Muscle layer of colon (tissue), 2 donors: Measurements from ENCODE around the gene CYTH3.
"Not testable (repeated sequence)": the region's sequence is repeated elsewhere in the genome, so short reads cannot be mapped to it uniquely, and the experiment has no call there.

Source experiments
- H3K27ac ChIP-seq: one replicate; pipeline ENCODE4 v1.7.0; 2013; ENCODE audit warnings: low read depth, mild to moderate bottlenecking, low read length, moderate library complexity
- H3K27me3 ChIP-seq, 2 donors: one replicate each; pipeline ENCODE4 v1.7.0; 2013; ENCODE audit warnings: low read length in 2 of 2, mild to moderate bottlenecking in 2 of 2; ENCODE audit not compliant: insufficient read depth in 2 of 2, control insufficient read depth in 1 of 2
- H3K36me3 ChIP-seq: one replicate; pipeline ENCODE4 v1.7.0; 2013; ENCODE audit warnings: mild to moderate bottlenecking, low read length; ENCODE audit not compliant: insufficient read depth
- H3K4me1 ChIP-seq: one replicate; pipeline ENCODE4 v1.7.0; 2013; ENCODE audit warnings: mild to moderate bottlenecking, low read length; ENCODE audit not compliant: insufficient read depth
- H3K4me3 ChIP-seq, 2 donors: one replicate each; pipeline ENCODE4 v1.7.0; 2013; ENCODE audit warnings: low read length in 2 of 2, low read depth in 1 of 2, mild to moderate bottlenecking in 1 of 2, moderate library complexity in 1 of 2
- H3K9ac ChIP-seq: one replicate; pipeline ENCODE4 v1.7.0; 2013; ENCODE audit warnings: low read length
- H3K9me3 ChIP-seq: one replicate; pipeline ENCODE4 v1.7.0; 2013; ENCODE audit warnings: mild to moderate bottlenecking, low read length
- donor health status: abdominal sarcoma.
- donor health status: Adenocarcinoma of cecum.

CYTH3 gene

DNA sequence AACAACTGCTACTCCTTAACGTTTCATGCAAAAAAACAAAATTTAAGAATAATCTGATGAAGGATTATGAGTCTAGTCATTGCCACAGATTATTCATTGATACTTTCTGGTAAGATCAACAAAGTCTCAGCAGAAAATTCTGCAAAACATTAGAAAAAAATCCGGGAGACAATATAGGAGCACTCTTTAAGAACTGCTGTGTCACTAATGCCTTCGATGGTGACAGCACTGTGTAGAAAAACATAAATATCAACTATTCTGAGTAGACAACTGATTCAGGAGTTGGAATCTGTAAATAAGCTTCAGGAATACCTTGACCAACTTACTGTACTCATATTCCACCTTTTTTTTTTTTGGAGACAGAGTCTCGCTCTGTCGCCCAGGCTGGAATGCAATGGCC lies 69.0 kb downstream of the CYTH3 start:
- peaks cover 17% of the 10 kb centered on the region for H3K4me1 ChIP-seq
- no peaks in the 10 kb centered on the region for H3K36me3 ChIP-seq
- no peak overlapping the region for H3K4me3 ChIP-seq
- no peak overlapping the region for H3K27ac ChIP-seq
- H3K9me3 ChIP-seq: no peaks in the 10 kb centered on the region
- no peak overlapping the region for H3K9ac ChIP-seq
- H3K27me3 ChIP-seq: no peaks in the 10 kb centered on the region

DNA sequence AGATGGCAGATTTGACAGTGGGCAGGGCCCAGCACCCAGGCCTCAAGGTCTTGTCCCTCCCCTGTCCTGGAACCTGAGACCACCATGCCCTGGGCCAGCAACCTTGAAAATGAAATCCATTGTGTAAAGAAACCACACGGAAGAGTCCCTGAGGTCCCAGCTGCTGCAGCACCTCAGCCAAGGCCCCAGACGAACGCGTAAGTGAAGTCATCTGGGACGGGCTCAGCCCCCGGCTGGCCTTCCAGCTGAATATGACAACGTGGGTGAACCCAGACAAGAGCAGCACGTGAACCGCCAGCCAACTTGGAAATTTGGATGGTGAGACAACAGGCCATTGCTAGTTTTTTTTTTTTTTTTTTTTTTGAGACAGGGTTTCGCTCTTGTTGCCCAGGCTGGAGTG lies 70.3 kb downstream of the CYTH3 start:
- Histone ChIP-seq H3K27me3 (no peaks in the 10 kb centered on the region), H3K4me1 (peaks cover 13% of the 10 kb centered on the region), H3K9ac (no peak overlapping the region), H3K9me3 (no peaks in the 10 kb centered on the region), H3K36me3 (no peaks in the 10 kb centered on the region), H3K4me3 (no peak overlapping the region), H3K27ac (no peak overlapping the region)

DNA sequence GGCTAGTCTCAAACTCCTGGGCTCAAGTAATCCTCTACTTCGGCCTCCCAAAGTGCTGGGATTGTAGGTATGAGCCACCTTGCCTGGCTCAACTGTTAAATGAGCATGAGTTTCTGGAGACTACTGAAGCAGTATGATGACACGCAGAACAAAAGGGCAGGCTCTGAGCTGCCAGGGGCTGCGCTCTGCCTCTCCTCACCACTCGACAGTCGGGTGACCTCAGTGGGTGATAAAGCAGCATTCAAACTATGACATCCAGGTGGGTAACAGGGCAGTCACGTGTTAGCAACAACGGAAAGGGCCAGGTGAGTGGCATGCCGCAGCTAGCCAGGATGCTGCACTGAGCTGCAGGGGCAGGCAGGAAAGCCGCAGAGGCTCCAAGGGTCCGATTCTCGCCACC lies 71.5 kb downstream of the CYTH3 start:
- H3K27ac ChIP-seq: no peak overlapping the region
- no peak overlapping the region for H3K4me3 ChIP-seq
- H3K9me3 ChIP-seq: no peaks in the 10 kb centered on the region
- H3K27me3 ChIP-seq: no peaks in the 10 kb centered on the region
- H3K36me3 ChIP-seq: no peaks in the 10 kb centered on the region
- H3K4me1 ChIP-seq: peaks cover 9% of the 10 kb centered on the region
- H3K9ac ChIP-seq: no peak overlapping the region

DNA sequence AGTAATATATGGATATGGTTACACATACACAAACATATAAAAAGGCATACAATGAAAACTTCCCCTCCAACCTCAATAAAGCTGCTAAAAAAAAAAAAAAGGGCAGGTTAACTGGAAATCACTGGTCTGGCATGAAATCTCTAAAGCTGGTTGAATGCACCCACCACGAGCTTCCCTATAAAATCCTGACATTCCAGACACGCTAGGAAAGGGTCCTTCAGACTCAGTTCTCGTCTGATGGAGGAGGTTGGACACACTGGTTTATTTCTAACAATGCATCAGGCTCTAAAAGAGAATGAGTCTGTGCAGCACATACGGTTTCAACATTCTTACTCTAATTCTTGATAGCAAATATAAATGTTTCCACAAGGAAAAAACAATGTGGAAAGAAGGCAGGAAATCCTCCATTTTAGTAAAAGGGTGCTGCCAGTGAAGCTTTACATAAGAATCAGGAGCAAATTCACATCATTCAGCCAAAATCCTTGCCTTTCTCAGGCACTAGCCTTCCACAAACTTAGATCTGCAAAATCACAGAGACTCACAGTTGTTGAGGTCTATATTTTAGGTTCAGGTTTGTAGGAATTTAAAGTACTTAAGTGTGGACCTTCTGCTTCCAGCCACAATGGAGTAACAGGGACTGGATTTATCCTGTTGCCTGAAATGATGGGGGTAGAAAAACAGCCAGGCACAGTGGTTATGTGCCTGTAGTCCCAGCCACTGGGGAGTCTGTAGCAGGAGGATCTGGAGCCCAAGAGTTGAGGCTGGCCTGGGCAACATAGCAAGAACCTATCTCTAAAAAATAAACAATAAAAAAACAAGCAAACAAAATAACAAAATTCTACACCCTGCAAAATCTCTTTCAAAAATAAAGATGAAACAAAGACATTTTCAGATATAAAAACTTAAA lies 73.5 kb downstream of the CYTH3 start:
- Histone ChIP-seq H3K36me3 (no peaks in the 10 kb centered on the region), H3K4me3 (no peak overlapping the region), H3K9me3 (no peaks in the 10 kb centered on the region), H3K4me1 (peaks cover 5% of the 10 kb centered on the region), H3K27me3 (no peaks in the 10 kb centered on the region), H3K27ac (no peak overlapping the region), H3K9ac (no peak overlapping the region)

DNA sequence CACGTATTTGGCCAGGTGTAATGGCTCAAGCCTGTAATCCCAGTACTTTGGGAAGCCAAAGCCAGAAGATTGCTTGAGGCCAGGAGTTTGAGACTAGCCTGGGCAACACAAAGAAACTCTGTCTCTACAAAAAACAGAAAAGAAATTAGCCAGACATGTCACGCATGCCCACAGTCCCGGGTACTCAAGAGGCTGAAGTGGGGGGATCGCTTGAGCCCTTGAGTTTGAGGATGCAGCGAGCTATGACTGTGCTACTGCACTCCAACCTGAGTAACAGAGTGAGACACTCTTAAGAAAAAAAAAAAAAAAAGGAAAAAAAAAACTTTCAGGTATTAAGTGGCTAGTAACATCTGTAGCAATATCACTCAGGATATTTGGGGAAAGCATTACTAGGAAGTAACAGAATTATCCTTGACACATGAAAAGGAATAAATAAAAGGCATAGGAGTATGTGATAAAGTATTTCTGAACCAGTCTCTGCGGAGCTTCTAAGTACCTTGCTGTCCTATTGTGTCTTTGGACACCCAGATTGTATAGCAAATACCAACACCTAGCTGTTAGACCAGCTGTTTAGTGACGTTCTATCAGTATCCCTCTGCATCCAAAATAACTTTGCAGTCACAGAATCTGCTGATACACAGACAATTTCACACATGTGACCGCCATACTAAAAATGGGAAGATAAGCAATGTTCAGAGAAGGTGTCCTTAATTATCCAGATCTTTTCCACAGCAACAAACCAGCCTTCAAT lies 74.4 kb downstream of the CYTH3 start:
- Histone ChIP-seq H3K36me3 (no peaks in the 10 kb centered on the region), H3K27me3 (no peaks in the 10 kb centered on the region), H3K4me1 (peaks cover 5% of the 10 kb centered on the region), H3K4me3 (no peak overlapping the region), H3K27ac (no peak overlapping the region), H3K9me3 (no peaks in the 10 kb centered on the region), H3K9ac (no peak overlapping the region)

DNA sequence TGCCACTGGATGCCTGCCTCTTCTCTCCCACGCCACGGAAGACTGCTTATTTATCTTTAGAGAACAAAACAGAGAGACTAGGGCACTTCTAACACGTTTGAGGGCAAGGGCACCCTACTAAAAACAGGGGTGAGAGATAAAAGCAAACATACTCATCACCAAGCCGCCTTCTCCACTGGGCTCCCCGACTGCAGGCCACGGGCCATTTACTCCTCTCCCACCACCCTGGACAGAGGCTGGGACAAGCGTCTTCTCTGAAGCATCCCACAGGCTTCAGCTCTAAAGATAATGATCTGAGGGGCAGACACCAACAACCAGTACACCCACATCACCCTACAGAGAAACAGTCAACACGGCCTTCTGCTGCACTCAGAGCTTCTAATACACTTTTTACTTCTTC lies 78.7 kb downstream of the CYTH3 start:
- Histone ChIP-seq H3K9ac (no peak overlapping the region), H3K27ac (no peak overlapping the region)

DNA sequence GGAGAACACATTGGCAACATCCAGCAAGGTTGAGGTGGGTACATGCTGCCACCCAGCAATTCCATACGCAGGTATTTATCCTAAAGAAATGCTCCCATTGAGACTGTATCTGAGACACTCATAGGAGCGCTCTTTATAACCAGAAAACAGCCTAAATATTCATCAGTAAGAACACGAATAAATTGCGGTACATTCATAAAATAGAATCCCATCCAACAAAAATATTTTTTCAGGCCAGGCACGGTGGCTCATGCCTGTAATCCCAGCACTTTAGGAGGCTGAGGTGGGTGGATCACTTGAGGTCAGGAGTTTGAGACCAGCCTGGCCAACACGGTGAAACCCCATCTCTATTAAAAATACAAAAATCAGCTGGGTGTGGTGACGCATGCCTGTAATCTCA lies 81.9 kb downstream of the CYTH3 start:
- not testable (repeated sequence) for H3K4me1 ChIP-seq, H3K9me3 ChIP-seq, H3K27me3 ChIP-seq, H3K4me3 ChIP-seq, H3K9ac ChIP-seq, H3K27ac ChIP-seq
- H3K36me3 ChIP-seq: peaks cover 26% of the 10 kb centered on the region

More for the DNA sequence above, 78.7 kb downstream of the CYTH3 start:
- H3K36me3 ChIP-seq: peaks cover 9% of the 10 kb centered on the region
- H3K9me3 ChIP-seq: no peaks in the 10 kb centered on the region
- peaks cover 1% of the 10 kb centered on the region for H3K4me1 ChIP-seq
- no peak overlapping the region for H3K4me3 ChIP-seq
- H3K27me3 ChIP-seq: no peaks in the 10 kb centered on the region

DNA sequence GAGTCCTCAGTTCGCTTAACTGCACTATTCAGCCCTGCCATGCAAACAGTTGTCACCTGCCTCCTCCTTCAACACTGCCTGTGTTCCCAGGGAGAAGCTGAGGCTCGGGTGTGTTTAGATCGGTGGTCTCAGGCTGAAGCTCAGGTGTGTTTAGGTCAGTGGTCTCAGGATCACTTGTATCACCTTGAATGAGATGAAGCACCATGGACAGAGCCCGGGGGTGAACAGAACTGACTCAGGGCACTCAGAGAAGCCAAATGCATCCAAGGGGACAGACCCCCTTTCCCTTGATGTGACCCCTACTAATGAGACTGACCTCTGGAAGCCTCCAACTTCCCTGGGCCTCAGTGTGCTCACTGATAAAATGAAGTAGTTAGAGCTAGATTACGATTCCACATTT lies 84.0 kb downstream of the CYTH3 start:
- no peaks in the 10 kb centered on the region for H3K4me1 ChIP-seq
- no peaks in the 10 kb centered on the region for H3K9me3 ChIP-seq
- H3K27me3 ChIP-seq: no peaks in the 10 kb centered on the region
- H3K36me3 ChIP-seq: peaks cover 26% of the 10 kb centered on the region
- H3K9ac ChIP-seq: no peak overlapping the region
- H3K27ac ChIP-seq: no peak overlapping the region
- H3K4me3 ChIP-seq: no peak overlapping the region

DNA sequence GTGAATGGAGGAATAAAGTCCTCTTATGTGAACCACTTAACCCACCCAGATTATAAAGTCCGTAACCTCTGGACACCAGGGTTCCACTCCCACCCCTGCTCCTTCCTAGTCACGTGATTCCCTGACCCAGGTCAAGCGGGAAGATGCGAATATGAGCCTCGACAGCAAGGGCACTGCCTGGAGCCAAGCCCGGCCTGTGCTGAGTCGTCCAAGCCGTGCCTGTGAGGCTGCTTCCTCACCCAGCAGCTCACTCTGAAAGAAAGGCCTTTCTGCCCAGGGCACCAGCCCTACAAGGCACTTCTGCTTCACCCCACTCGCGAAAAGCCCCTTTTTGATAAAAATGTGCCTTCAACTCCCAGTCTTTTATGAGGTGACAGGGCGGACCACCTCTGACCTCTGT lies 85.8 kb downstream of the CYTH3 start:
- H3K4me3 ChIP-seq: no peak overlapping the region
- H3K27ac ChIP-seq: no peak overlapping the region
- H3K36me3 ChIP-seq: peaks cover 26% of the 10 kb centered on the region
- H3K9me3 ChIP-seq: no peaks in the 10 kb centered on the region
- H3K27me3 ChIP-seq: no peaks in the 10 kb centered on the region
- no peaks in the 10 kb centered on the region for H3K4me1 ChIP-seq
- no peak overlapping the region for H3K9ac ChIP-seq

DNA sequence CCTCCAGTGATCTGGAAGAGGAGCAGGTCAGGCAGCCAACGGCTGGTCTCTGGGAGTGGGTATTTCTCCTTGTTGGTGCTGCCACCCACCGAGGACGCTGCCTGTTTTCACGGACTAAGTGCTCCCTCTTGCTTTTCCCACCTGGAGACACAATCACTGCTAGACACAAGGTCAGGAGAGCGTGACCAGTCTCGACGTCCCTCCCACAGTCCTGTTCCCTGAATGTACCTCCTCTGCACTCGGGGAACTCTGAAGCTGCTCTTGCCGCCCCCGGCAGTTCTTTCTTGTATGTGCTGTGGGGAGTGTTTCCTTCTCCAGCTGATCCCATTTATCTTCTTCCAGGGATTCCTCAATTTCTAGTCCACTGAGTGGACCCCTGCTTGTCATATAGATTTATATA lies 89.4 kb downstream of the CYTH3 start:
- H3K4me1 ChIP-seq: peaks cover 14% of the 10 kb centered on the region
- no peak overlapping the region for H3K9ac ChIP-seq
- H3K27ac ChIP-seq: no peak overlapping the region
- no peaks in the 10 kb centered on the region for H3K9me3 ChIP-seq
- H3K27me3 ChIP-seq: no peaks in the 10 kb centered on the region
- H3K36me3 ChIP-seq: peaks cover 10% of the 10 kb centered on the region
- no peak overlapping the region for H3K4me3 ChIP-seq

DNA sequence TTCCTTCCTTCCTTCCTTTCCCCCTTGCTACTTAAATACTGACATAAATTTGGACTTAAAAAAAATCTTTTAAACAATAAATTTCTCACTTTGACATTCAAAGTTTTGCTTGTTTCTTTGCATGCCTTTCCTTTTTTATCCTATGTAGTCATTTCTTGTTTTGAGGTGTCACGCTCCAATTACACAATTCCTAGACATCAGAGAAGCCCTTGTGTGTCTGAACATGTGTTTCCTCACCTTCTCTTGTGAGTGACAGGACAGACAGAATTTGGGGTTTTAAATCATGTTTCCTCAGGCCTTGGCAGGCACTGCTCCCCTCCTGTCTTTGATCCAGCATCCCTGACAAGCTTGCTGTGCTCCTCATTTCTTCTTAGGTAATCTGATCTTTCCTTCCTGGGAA lies 91.3 kb downstream of the CYTH3 start:
- Histone ChIP-seq H3K36me3 (peaks cover 5% of the 10 kb centered on the region), H3K9me3 (no peaks in the 10 kb centered on the region), H3K4me1 (peaks cover 19% of the 10 kb centered on the region), H3K4me3 (no peak overlapping the region), H3K9ac (no peak overlapping the region), H3K27me3 (no peaks in the 10 kb centered on the region), H3K27ac (no peak overlapping the region)
